ENCODE data around the gene TRMO.

DNA sequence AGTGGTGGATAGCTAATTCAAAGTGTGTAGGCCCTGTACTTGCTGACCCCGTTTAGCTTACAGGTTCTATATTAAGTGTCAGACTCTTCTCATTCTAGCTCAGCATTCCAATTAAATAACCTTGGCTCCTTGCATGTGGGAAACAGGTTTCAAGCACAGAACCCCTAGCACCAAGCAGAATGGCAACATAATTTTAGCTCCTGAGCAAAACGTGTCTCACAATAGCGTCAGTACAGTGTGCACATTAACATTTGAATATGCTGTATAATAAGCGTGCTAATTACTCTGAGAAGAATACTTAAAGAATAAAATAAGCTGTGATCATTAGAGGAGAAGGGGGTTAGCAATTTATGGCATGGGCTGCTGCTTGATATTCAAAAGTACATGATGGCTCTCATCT, 39.8 kb upstream of the TRMO start:
- TF ChIP-seq, protein P1, sequence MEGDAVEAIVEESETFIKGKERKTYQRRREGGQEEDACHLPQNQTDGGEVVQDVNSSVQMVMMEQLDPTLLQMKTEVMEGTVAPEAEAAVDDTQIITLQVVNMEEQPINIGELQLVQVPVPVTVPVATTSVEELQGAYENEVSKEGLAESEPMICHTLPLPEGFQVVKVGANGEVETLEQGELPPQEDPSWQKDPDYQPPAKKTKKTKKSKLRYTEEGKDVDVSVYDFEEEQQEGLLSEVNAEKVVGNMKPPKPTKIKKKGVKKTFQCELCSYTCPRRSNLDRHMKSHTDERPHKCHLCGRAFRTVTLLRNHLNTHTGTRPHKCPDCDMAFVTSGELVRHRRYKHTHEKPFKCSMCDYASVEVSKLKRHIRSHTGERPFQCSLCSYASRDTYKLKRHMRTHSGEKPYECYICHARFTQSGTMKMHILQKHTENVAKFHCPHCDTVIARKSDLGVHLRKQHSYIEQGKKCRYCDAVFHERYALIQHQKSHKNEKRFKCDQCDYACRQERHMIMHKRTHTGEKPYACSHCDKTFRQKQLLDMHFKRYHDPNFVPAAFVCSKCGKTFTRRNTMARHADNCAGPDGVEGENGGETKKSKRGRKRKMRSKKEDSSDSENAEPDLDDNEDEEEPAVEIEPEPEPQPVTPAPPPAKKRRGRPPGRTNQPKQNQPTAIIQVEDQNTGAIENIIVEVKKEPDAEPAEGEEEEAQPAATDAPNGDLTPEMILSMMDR (conservative IDR thresholded peaks at IDR 0.05) = no peak
- TF ChIP-seq EZH2 (IDR thresholded peaks at IDR 0.05; ENCODE audit: low read depth) = no peak

Data from PC-9 (cell line).